NCI-H524 (cell line): ENCODE data around the gene FRYL.
"Not testable (repeated sequence)": the region's sequence is repeated elsewhere in the genome, so short reads cannot be mapped to it uniquely, and the experiment has no call there.

ENCODE experiments used
- DNase-seq, 2 experiments: peaks; one replicate each; lab custom pipeline; 2025; lab: John Stamatoyannopoulos, UW

FRYL gene

GRCh38 chr4:48746608-48747362 is 33.3 kb downstream of the FRYL start:
- no peak for DNase-seq

- DNase-seq, result not testable (repeated sequence)
Measured at GRCh38 chr4:48745223-48745622, 34.9 kb downstream of the FRYL start.

GRCh38 chr4:48742412-48742811 is 37.7 kb downstream of the FRYL start:
- DNase-seq, result no peak

- no peak for DNase-seq
Measured at GRCh38 chr4:48739560-48740019, 40.5 kb downstream of the FRYL start.

- no peak for DNase-seq
Measured at GRCh38 chr4:48738856-48739255, 41.2 kb downstream of the FRYL start.

- DNase-seq, result not testable (repeated sequence)
Measured at GRCh38 chr4:48728906-48729496, 51.1 kb downstream of the FRYL start.

- DNase-seq, result no peak
Measured at GRCh38 chr4:48727666-48728459, 52.2 kb downstream of the FRYL start.

- no peak for DNase-seq
Measured at GRCh38 chr4:48725414-48725813, 54.7 kb downstream of the FRYL start.

GRCh38 chr4:48722509-48723446 is 57.3 kb downstream of the FRYL start:
- no peak for DNase-seq

GRCh38 chr4:48720459-48720858 is 59.6 kb downstream of the FRYL start:
- no peak for DNase-seq

GRCh38 chr4:48718818-48719465 is 61.1 kb downstream of the FRYL start:
- DNase-seq, result no peak

GRCh38 chr4:48716285-48716684 is 63.8 kb downstream of the FRYL start:
- DNase-seq, result not testable (repeated sequence)

GRCh38 chr4:48710446-48711209 is 69.5 kb downstream of the FRYL start:
- DNase-seq, result no peak

- DNase-seq, result no peak
Measured at GRCh38 chr4:48709901-48710300, 70.2 kb downstream of the FRYL start.

- no peak for DNase-seq
Measured at GRCh38 chr4:48708610-48709009, 71.5 kb downstream of the FRYL start.

- no peak for DNase-seq
Measured at GRCh38 chr4:48706736-48707135, 73.3 kb downstream of the FRYL start.

GRCh38 chr4:48705609-48706008 is 74.5 kb downstream of the FRYL start:
- no peak for DNase-seq

GRCh38 chr4:48704091-48704802 is 75.8 kb downstream of the FRYL start:
- DNase-seq, result no peak

- no peak for DNase-seq
Measured at GRCh38 chr4:48699475-48699874, 80.6 kb downstream of the FRYL start.
